K562 (cell line): ENCODE data around the gene ZNF689. TPM values are rescaled to one million over a fixed set of nuclear protein-coding genes. Genes with fewer than 3 reads are reported as not detected.

Experiments
- BMI1 ChIP-seq: fragments of 150-350 bp; IDR thresholded peaks from 2 replicates; pipeline ENCODE4 v1.6.1; 2014; ENCODE audit warnings: low read length
- ELF4 ChIP-seq: fragments of 450-650 bp; formaldehyde crosslinking; IDR thresholded peaks from 2 replicates; pipeline ENCODE4 v1.4.0; 2022; ENCODE audit warnings: missing genetic modification characterization
- FIP1L1 ChIP-seq: fragments of 200-400 bp; formaldehyde crosslinking; IDR thresholded peaks from 2 replicates; pipeline ENCODE4 v1.6.1; 2018; ENCODE audit warnings: mild to moderate bottlenecking, low read depth, low read length; ENCODE audit not compliant: poor library complexity, severe bottlenecking
- HDAC1 ChIP-seq, 2 experiments: fragments of 450-650 bp; IDR thresholded peaks; 2 replicates each; pipeline ENCODE4 v1.6.1; 2016 to 2017; ENCODE audit warnings: inconsistent platforms in 1 of 2, mild to moderate bottlenecking in 1 of 2, moderate library complexity in 1 of 2
- ILK ChIP-seq: fragments of 450-650 bp; IDR thresholded peaks from 2 replicates; pipeline ENCODE4 v1.6.1; 2016; ENCODE audit warnings: missing genetic modification characterization, low read depth, mild to moderate bottlenecking, missing compliant biosample characterization, moderate library complexity, borderline replicate concordance
- MECOM ChIP-seq: fragments of 250-450 bp; sonication (Bioruptor Pico); IDR thresholded peaks from 2 replicates; pipeline ENCODE4 v1.8.0; 2022; ENCODE audit warnings: inconsistent platforms
- NFE2 ChIP-seq: IDR thresholded peaks from 2 replicates; pipeline ENCODE4 v1.6.1; 2014; ENCODE audit warnings: antibody characterized with exemption, low read depth
- NFIC ChIP-seq: fragments of 450-650 bp; IDR thresholded peaks from 2 replicates; pipeline ENCODE4 v1.6.1; 2017; ENCODE audit warnings: mild to moderate bottlenecking, inconsistent platforms
- NR2C1 ChIP-seq, 2 experiments: fragments of 450-650 bp; IDR thresholded peaks; 2 replicates each; pipeline ENCODE4 v1.6.1; 2017; ENCODE audit warnings: mild to moderate bottlenecking in 2 of 2, antibody characterized with exemption in 1 of 2, inconsistent platforms in 1 of 2, missing compliant biosample characterization in 1 of 2, missing genetic modification characterization in 1 of 2
- U2AF1 ChIP-seq: fragments of 200-400 bp; formaldehyde crosslinking; optimal IDR thresholded peaks from 2 replicates; pipeline ENCODE3; 2017; ENCODE audit warnings: mild to moderate bottlenecking, low read depth, low read length, moderate library complexity
- YBX1 ChIP-seq: fragments of 450-650 bp; IDR thresholded peaks from 2 replicates; pipeline ENCODE4 v1.7.1; 2016; ENCODE audit warnings: mild to moderate bottlenecking
- ZFP36 ChIP-seq: fragments of 150-350 bp; IDR thresholded peaks from 2 replicates; pipeline ENCODE4 v1.6.1; 2018; ENCODE audit warnings: low read length, low read depth; ENCODE audit not compliant: partially characterized antibody
- ZNF589 ChIP-seq: fragments of 200-800 bp; sonication (Bioruptor generic); IDR thresholded peaks from 2 replicates; pipeline ENCODE4 v1.6.1; 2016; ENCODE audit warnings: low read depth, missing genetic modification characterization, missing compliant biosample characterization
- polyA plus RNA-seq, 8 experiments: library from polyadenylated mRNA; depleted of rRNA in 4 of 8; stranded (reverse) in 5 of 8; unstranded in 3 of 8; fragments of >200 nt; fragmentation: Nextera tagmentation in 2 of 8; fragmentation: Illumina TruSeq in 1 of 8; extraction: Ambion mirVana in 2 of 8; extraction: Trizol in 1 of 8; gene quantifications; 2 replicates each; pipeline versions ENCODE4 v1.2.1 to v1.2.3, GENCODE V29; 2011 to 2014; ENCODE audit warnings: inconsistent platforms in 1 of 8, missing spikeins in 1 of 8
- total RNA-seq, 7 experiments: library from RNA; depleted of rRNA in 6 of 7; stranded (reverse); fragments of >200 nt in 6 of 7; fragmentation: Illumina TruSeq in 2 of 7; extraction: Trizol in 2 of 7; gene quantifications; 2 replicates each; pipeline versions ENCODE4 v1.2.1 to v1.2.3, GENCODE V29; 2011 to 2021; ENCODE audit warnings: low replicate concordance in 1 of 7
- TF ChIP-seq, protein P1 (sequence below), 2 experiments: fragments of 450-650 bp in 1 of 2; sonication (generic) in 1 of 2; formaldehyde crosslinking in 1 of 2; IDR thresholded peaks; 2 replicates each; pipeline versions ENCODE4 v1.7.1 to v1.9.0; 2016 to 2022; ENCODE audit warnings: inconsistent platforms in 1 of 2, mild to moderate bottlenecking in 1 of 2, missing genetic modification reagents in 1 of 2
- TF ChIP-seq, protein P2 (sequence below): fragments of 450-650 bp; conservative IDR thresholded peaks from 2 replicates; pipeline ENCODE4 v1.6.1; 2016; ENCODE audit warnings: missing genetic modification characterization, low read depth, mild to moderate bottlenecking, missing compliant biosample characterization, moderate library complexity
- TF ChIP-seq, protein P3 (sequence below): fragments of 450-650 bp; formaldehyde crosslinking; IDR thresholded peaks from 2 replicates; pipeline ENCODE4 v1.4.0; 2022; ENCODE audit warnings: mild to moderate bottlenecking, moderate library complexity

The ZNF689 gene
- total and polyA plus RNA-seq, 9 of the 15 experiments (the other 6 are each of a cell fraction or from before 2014, with no cell fraction given), result 5.4 to 15.4 (median 10.8) TPM

DNA sequence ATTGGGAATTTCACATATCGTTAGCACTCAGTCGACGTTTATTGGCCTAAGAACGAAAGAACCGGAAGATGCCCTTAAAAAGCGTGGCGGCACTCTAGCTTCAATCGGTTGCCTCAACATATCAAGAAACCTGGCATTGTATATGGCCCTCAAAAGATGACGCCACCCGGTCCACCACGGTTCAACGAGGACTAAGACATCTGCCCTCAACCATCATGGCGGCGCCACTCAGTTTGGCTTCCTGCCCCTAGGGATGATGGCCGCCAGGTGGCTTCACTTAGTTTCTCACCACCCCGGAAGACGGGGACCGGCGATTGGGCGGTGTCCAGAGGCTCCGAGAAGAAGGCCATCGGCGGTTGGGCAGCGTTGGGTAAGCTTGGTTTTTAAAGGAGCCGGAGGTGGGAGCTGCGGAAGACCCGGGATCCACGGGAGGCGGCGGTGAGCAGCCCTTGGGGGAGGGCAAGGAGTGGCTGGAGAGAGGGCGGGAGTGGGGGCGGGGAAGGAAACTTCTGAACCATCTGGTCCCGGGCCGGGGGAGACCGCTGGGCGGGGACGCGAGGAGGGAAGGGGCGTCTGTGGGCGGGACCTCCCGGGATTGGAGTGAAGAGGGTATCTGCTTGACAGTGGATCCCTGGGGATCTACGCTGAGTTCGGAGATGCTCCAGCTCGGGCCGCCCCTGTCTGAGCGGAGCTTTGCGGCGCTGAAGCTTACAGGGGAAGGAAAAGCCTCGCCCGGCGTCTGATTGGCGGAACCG lies 40.4 kb upstream of the ZNF689 start, which contains the start of gene PRR14 (continued):
- TF ChIP-seq BMI1 (no peak), U2AF1 (no peak), MECOM (no peak), ZFP36 (no peak), NR2C1 (IDR thresholded peaks at IDR 0.05) (peak; percentile 95), NR2C1 (tag; IDR thresholded peaks at IDR 0.05) (peak; percentile 94), NFE2 (no peak), HDAC1 (IDR thresholded peaks at IDR 0.05) (0 out of 4 replicates have a peak, but pooled peaks of 1 of the 2 experiments have one; percentile 58), YBX1 (no peak), ILK (no peak), ZNF589 (CRISPR knock-in tag) (peak; percentile 69; the same call in 1 of the 2 replicates), FIP1L1 (peak; percentile 42), ELF4 (CRISPR knock-in tag) (peak; percentile 81; the same call in 1 of the 2 replicates), NFIC (0 out of 2 replicates have a peak, but pooled peaks have one; percentile 58)
- TF ChIP-seq, protein P1, sequence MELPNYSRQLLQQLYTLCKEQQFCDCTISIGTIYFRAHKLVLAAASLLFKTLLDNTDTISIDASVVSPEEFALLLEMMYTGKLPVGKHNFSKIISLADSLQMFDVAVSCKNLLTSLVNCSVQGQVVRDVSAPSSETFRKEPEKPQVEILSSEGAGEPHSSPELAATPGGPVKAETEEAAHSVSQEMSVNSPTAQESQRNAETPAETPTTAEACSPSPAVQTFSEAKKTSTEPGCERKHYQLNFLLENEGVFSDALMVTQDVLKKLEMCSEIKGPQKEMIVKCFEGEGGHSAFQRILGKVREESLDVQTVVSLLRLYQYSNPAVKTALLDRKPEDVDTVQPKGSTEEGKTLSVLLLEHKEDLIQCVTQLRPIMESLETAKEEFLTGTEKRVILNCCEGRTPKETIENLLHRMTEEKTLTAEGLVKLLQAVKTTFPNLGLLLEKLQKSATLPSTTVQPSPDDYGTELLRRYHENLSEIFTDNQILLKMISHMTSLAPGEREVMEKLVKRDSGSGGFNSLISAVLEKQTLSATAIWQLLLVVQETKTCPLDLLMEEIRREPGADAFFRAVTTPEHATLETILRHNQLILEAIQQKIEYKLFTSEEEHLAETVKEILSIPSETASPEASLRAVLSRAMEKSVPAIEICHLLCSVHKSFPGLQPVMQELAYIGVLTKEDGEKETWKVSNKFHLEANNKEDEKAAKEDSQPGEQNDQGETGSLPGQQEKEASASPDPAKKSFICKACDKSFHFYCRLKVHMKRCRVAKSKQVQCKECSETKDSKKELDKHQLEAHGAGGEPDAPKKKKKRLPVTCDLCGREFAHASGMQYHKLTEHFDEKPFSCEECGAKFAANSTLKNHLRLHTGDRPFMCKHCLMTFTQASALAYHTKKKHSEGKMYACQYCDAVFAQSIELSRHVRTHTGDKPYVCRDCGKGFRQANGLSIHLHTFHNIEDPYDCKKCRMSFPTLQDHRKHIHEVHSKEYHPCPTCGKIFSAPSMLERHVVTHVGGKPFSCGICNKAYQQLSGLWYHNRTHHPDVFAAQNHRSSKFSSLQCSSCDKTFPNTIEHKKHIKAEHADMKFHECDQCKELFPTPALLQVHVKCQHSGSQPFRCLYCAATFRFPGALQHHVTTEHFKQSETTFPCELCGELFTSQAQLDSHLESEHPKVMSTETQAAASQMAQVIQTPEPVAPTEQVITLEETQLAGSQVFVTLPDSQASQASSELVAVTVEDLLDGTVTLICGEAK (IDR thresholded peaks at IDR 0.05), result peak; percentile 75
- TF ChIP-seq, protein P1 (CRISPR knock-in tag; IDR thresholded peaks at IDR 0.05), result no peak
- TF ChIP-seq, protein P2, sequence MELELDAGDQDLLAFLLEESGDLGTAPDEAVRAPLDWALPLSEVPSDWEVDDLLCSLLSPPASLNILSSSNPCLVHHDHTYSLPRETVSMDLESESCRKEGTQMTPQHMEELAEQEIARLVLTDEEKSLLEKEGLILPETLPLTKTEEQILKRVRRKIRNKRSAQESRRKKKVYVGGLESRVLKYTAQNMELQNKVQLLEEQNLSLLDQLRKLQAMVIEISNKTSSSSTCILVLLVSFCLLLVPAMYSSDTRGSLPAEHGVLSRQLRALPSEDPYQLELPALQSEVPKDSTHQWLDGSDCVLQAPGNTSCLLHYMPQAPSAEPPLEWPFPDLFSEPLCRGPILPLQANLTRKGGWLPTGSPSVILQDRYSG (tag), result peak; percentile 92
- TF ChIP-seq, protein P3, sequence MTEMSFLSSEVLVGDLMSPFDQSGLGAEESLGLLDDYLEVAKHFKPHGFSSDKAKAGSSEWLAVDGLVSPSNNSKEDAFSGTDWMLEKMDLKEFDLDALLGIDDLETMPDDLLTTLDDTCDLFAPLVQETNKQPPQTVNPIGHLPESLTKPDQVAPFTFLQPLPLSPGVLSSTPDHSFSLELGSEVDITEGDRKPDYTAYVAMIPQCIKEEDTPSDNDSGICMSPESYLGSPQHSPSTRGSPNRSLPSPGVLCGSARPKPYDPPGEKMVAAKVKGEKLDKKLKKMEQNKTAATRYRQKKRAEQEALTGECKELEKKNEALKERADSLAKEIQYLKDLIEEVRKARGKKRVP (CRISPR knock-in tag), result no peak
